Hepatocyte (in vitro differentiated cells): ENCODE results near the gene ZNF184. TPM values are rescaled to one million over a fixed set of nuclear protein-coding genes. Genes with fewer than 3 reads are reported as not detected.

Experiments
- DNase-seq: peaks from one replicate; pipeline ENCODE4 v3.0.0-alpha.2; 2016; ENCODE audit warnings: low spot score
- H2AFZ ChIP-seq: fragments of 200-600 bp; sonication (generic); 2 replicates; pipeline ENCODE4 v1.6.0; 2016; ENCODE audit warnings: antibody characterized with exemption, mild to moderate bottlenecking
- H3K27ac ChIP-seq: fragments of 200-600 bp; sonication (generic); 2 replicates; pipeline ENCODE4 v1.5.1; 2016; ENCODE audit warnings: mild to moderate bottlenecking
- H3K27me3 ChIP-seq: fragments of 200-600 bp; sonication (generic); 2 replicates; pipeline ENCODE4 v1.6.1; 2016
- H3K36me3 ChIP-seq: fragments of 200-600 bp; sonication (generic); replicated peaks from 2 replicates; pipeline ENCODE4 v1.5.1; 2016; ENCODE audit warnings: low read depth; ENCODE audit not compliant: insufficient read depth
- H3K4me1 ChIP-seq: fragments of 200-600 bp; sonication (generic); 2 replicates; pipeline ENCODE4 v1.5.1; 2016; ENCODE audit warnings: mild to moderate bottlenecking, moderate library complexity; ENCODE audit not compliant: insufficient read depth
- H3K4me2 ChIP-seq: fragments of 200-600 bp; sonication (generic); 2 replicates; pipeline ENCODE4 v1.6.0; 2016
- H3K4me3 ChIP-seq: fragments of 200-600 bp; sonication (generic); 2 replicates; pipeline ENCODE4 v1.5.1; 2016; ENCODE audit warnings: mild to moderate bottlenecking
- H3K79me2 ChIP-seq: fragments of 200-600 bp; sonication (generic); 2 replicates; pipeline ENCODE4 v1.6.0; 2017; ENCODE audit warnings: mild to moderate bottlenecking
- H3K9me2 ChIP-seq: fragments of 200-600 bp; sonication (generic); replicated peaks from 2 replicates; pipeline ENCODE4 v1.6.0; 2017; ENCODE audit warnings: mild to moderate bottlenecking; ENCODE audit not compliant: insufficient read depth
- H3K9me3 ChIP-seq: fragments of 200-600 bp; sonication (generic); 2 replicates; pipeline ENCODE4 v1.5.1; 2016; ENCODE audit warnings: low read depth, mild to moderate bottlenecking
- H4K20me1 ChIP-seq: fragments of 200-600 bp; sonication (generic); 2 replicates; pipeline ENCODE4 v1.6.0; 2016; ENCODE audit warnings: mild to moderate bottlenecking; ENCODE audit not compliant: insufficient read depth, poor library complexity, severe bottlenecking
- EZH2 ChIP-seq: fragments of 200-600 bp; sonication (generic); IDR thresholded peaks from 2 replicates; pipeline ENCODE4 v1.6.1; 2016; ENCODE audit warnings: antibody characterized with exemption, mild to moderate bottlenecking, borderline replicate concordance
- EZH2phosphoT487 ChIP-seq: fragments of 200-600 bp; sonication (generic); IDR thresholded peaks from one replicate; pipeline ENCODE4 v1.6.1; 2018; ENCODE audit warnings: antibody characterized with exemption, mild to moderate bottlenecking, low read depth, moderate library complexity; ENCODE audit not compliant: unreplicated experiment, severe bottlenecking
- WGBS: methylation state at CpG from one replicate; pipeline ENCODE4 v1.1.6; 2016; ENCODE audit warnings: low lambda C conversion rate; ENCODE audit errors: missing lambda C conversion rate; 5-methylcytosine and 5-hydroxymethylcytosine counted together
- polyA plus RNA-seq: library from polyadenylated mRNA; unstranded; fragments of >200 nt; fragmentation: Nextera tagmentation; extraction: Ambion mirVana; gene quantifications from 2 replicates; pipeline ENCODE4 v1.2.1, GENCODE V29; 2016
- total RNA-seq: library from RNA; depleted of rRNA; stranded (reverse); fragments of >200 nt; gene quantifications from 2 replicates; pipeline ENCODE4 v1.2.3, GENCODE V29; 2014
- TF ChIP-seq, protein P1 (sequence below): fragments of 200-600 bp; sonication (generic); IDR thresholded peaks from 2 replicates; pipeline ENCODE4 v1.5.1; 2016; ENCODE audit warnings: antibody characterized with exemption, mild to moderate bottlenecking; ENCODE audit not compliant: poor library complexity

ZNF184 gene
- total and polyA plus RNA-seq, 2 experiments from 2014 or later = 5.1 to 12.3 TPM

DNA sequence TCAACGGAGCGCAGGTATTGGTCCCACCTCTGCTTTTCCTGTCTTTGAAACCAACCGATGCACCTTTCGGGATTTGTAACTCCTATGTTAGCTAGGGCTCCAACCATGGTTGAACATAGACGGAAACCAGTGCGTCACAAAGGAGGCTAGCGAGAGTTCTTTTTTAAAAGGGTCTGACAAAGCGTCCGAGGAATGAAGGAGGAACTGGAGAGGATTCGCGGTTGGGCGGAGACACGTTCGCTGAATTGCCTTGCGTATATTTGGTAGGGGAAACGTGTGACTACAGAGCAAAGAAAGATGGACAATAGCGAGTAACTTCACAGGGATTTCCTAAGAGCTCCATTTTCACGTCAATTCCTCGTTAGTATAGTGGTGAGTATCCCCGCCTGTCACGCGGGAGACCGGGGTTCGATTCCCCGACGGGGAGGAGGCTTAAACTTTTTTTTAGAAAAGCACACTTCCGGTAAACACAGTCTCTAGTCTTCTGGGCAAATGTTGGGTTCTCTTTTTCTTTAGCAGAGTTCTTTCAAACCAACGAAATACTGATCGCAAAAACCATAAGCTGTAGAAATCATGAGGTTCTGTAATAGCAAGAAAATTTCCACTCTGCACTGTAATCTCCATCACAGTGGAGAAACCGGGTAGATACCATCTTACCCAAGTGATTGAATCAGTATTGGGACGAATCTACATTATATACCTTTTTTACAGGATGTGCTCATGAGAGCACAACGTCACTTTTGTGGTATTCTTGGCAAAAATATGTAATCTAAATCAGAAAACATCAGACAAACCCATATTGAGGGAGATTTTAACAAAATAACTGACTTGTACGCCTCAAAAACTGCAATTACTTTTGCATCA lies 6.6 kb upstream of the ZNF184 start:
- peak overlapping the region; percentile 91 for H2AFZ ChIP-seq
- H3K4me1 ChIP-seq = peaks cover 7% of the 10 kb centered on the region
- no peaks in the 10 kb centered on the region for H3K79me2 ChIP-seq
- DNase-seq = peak; percentile 89
- H3K9me2 ChIP-seq = no peaks in the 10 kb centered on the region
- H3K27ac ChIP-seq = peak overlapping the region; percentile 97
- WGBS = 4% methylated on average over 33 of the region's 33 CpGs
- H3K4me3 ChIP-seq = peak overlapping the region; percentile 82
- no peaks in the 10 kb centered on the region for H3K9me3 ChIP-seq
- no peaks in the 10 kb centered on the region for H4K20me1 ChIP-seq
- H3K27me3 ChIP-seq = no peaks in the 10 kb centered on the region
- H3K36me3 ChIP-seq = no peaks in the 10 kb centered on the region
- no peak for TF ChIP-seq EZH2phosphoT487
- no peak for TF ChIP-seq EZH2
- H3K4me2 ChIP-seq = peak overlapping the region; percentile 74

DNA sequence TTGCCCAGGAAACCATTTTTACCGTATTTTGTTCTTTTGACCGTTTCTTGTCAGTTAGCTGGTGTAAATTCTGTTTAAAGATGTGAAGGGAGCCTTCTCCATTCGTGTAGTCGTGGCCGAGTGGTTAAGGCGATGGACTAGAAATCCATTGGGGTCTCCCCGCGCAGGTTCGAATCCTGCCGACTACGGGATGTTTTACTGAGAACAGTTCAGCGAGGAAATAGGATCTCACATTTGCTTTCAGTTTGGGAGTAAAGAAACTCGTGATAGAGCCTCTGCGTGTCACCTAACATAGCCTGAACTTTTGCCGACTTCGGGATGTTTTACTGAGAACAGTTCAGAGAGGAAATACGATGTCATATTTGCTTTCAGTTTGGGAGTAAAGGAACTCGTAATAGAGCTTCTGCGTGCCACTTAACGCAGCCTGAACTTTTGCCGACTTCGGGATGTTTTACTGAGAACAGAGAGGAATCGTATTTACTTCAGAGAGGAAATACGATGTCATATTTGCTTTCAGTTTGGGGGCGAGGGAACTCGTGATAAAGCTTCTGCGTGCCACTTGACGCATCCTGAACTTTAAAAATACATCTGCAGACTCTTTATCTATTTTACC lies 5.9 kb upstream of the ZNF184 start:
- peak; percentile 91 for DNase-seq
- WGBS = under 1% methylated on average over 28 of the region's 28 CpGs
- Histone ChIP-seq H3K79me2 (no peaks in the 10 kb centered on the region), H4K20me1 (no peaks in the 10 kb centered on the region), H3K4me1 (peaks cover 7% of the 10 kb centered on the region), H3K36me3 (no peaks in the 10 kb centered on the region), H3K4me2 (peak overlapping the region; percentile 79), H3K27ac (peak overlapping the region; percentile 97), H3K27me3 (no peaks in the 10 kb centered on the region), H3K4me3 (peak overlapping the region; percentile 82), H3K9me3 (no peaks in the 10 kb centered on the region), H3K9me2 (no peaks in the 10 kb centered on the region), H2AFZ (peak overlapping the region; percentile 91)
- TF ChIP-seq, protein P1, sequence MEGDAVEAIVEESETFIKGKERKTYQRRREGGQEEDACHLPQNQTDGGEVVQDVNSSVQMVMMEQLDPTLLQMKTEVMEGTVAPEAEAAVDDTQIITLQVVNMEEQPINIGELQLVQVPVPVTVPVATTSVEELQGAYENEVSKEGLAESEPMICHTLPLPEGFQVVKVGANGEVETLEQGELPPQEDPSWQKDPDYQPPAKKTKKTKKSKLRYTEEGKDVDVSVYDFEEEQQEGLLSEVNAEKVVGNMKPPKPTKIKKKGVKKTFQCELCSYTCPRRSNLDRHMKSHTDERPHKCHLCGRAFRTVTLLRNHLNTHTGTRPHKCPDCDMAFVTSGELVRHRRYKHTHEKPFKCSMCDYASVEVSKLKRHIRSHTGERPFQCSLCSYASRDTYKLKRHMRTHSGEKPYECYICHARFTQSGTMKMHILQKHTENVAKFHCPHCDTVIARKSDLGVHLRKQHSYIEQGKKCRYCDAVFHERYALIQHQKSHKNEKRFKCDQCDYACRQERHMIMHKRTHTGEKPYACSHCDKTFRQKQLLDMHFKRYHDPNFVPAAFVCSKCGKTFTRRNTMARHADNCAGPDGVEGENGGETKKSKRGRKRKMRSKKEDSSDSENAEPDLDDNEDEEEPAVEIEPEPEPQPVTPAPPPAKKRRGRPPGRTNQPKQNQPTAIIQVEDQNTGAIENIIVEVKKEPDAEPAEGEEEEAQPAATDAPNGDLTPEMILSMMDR = no peak
- TF ChIP-seq EZH2 (no peak), EZH2phosphoT487 (no peak)

DNA sequence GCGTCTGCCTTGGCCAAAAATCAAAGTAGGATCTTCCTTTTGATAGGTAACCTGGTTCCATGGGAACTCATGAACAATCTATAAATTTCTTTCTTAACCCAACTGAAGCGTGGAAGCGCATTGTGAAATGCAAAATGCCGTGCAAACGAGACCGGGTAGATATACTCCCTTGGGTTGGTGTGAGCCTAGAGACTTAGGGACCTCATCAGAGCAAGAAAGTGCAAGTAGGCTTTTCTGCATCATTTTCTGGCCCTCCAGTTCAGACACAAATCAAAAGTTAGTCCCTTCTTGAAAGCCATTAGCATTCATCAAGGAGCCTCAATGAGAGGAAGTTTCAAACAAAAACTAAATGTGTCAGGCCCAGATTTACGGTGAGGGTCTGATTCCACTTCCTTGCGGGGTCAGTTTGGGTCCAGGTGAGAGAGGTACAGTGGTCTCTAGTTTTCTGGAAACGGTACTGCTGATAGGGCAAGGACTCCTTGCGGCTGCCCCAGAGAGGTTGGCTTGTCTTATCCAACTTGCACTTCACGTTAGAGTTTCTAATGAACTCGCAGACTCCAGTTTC lies 5.3 kb upstream of the ZNF184 start:
- WGBS = 26% methylated on average over 12 of the region's 12 CpGs

More for the DNA sequence above, 5.3 kb upstream of the ZNF184 start:
- Histone ChIP-seq H3K36me3 (no peaks in the 10 kb centered on the region), H3K4me3 (peak overlapping the region; percentile 36), H4K20me1 (no peaks in the 10 kb centered on the region), H3K9me2 (no peaks in the 10 kb centered on the region), H2AFZ (peak overlapping the region; percentile 57), H3K27me3 (no peaks in the 10 kb centered on the region), H3K4me2 (peak overlapping the region; percentile 79), H3K27ac (peak overlapping the region; percentile 97), H3K4me1 (peaks cover 7% of the 10 kb centered on the region), H3K9me3 (no peaks in the 10 kb centered on the region), H3K79me2 (no peaks in the 10 kb centered on the region)
- TF ChIP-seq, protein P1 = no peak
- TF ChIP-seq EZH2 = no peak
- no peak for TF ChIP-seq EZH2phosphoT487
- DNase-seq = peak; percentile 9
